OCI-LY7 (cell line): Measurements from ENCODE around the gene PGC. TPM values are rescaled to one million over a fixed set of nuclear protein-coding genes. Genes with fewer than 3 reads are reported as not detected.

Experiments
- BruUV-seq: library from RNA; stranded (reverse); fragments of 400-500 nt; replicated peaks from 2 replicates; lab custom pipeline; 2021; lab: Mats Ljungman, UMichigan
- CTCF ChIA-PET: fragments of 300-600 bp; sonication (Branson Sonifier 250); formaldehyde crosslinking; loops from one replicate; lab custom pipeline; 2022; ENCODE audit warnings: antibody characterized with exemption; ENCODE audit not compliant: unreplicated experiment; lab: Charles Lee
- POLR2A ChIA-PET: fragments of 300-600 bp; sonication (Branson Sonifier 250); formaldehyde crosslinking; loops from one replicate; lab custom pipeline; 2022; ENCODE audit warnings: antibody characterized with exemption; lab: Charles Lee
- DNase-seq: peaks from one replicate; pipeline ENCODE4 v3.0.0-alpha.2; 2015; ENCODE audit warnings: low spot score
- H2AFZ ChIP-seq: fragments of 200-600 bp; sonication (generic), shearing (Covaris generic); 2 replicates; pipeline ENCODE4 v1.6.1; 2014; ENCODE audit warnings: mild to moderate bottlenecking, antibody characterized with exemption, low read length, moderate library complexity
- H3K27ac ChIP-seq: fragments of 200-600 bp; sonication (generic); 2 replicates; pipeline ENCODE4 v1.5.1; 2014; ENCODE audit warnings: mixed run types, low read depth, mild to moderate bottlenecking, moderate library complexity, low read length, inconsistent platforms; ENCODE audit not compliant: poor library complexity, severe bottlenecking
- H3K36me3 ChIP-seq: fragments of 200-600 bp; sonication (generic); 2 replicates; pipeline ENCODE4 v1.6.1; 2014; ENCODE audit warnings: mild to moderate bottlenecking, antibody characterized with exemption, low read length, moderate library complexity, mixed read lengths; ENCODE audit not compliant: insufficient read depth
- H3K4me1 ChIP-seq: fragments of 200-600 bp; sonication (generic); 2 replicates; pipeline ENCODE4 v1.5.1; 2014; ENCODE audit warnings: mild to moderate bottlenecking, low read length; ENCODE audit not compliant: insufficient read depth, poor library complexity, severe bottlenecking
- H3K4me2 ChIP-seq: fragments of 200-600 bp; sonication (generic); 2 replicates; pipeline ENCODE4 v1.6.1; 2014; ENCODE audit warnings: mild to moderate bottlenecking, low read length
- H3K4me3 ChIP-seq: fragments of 200-600 bp; sonication (generic); 2 replicates; pipeline ENCODE4 v1.5.1; 2014; ENCODE audit warnings: mild to moderate bottlenecking, low read depth, low read length; ENCODE audit not compliant: poor library complexity, severe bottlenecking
- H3K79me2 ChIP-seq: fragments of 200-600 bp; sonication (generic); 2 replicates; pipeline ENCODE4 v1.6.1; 2016; ENCODE audit warnings: low read depth, mild to moderate bottlenecking, low read length, moderate library complexity, mixed read lengths; ENCODE audit not compliant: insufficient read depth
- H3K9me2 ChIP-seq: fragments of 200-600 bp; sonication (generic); 2 replicates; pipeline ENCODE4 v1.6.1; 2016; ENCODE audit warnings: mild to moderate bottlenecking, low read length, mixed read lengths; ENCODE audit not compliant: insufficient read depth
- H3K9me3 ChIP-seq: fragments of 200-600 bp; sonication (generic); 2 replicates; pipeline ENCODE4 v1.6.1; 2014; ENCODE audit warnings: mild to moderate bottlenecking, mixed run types, low read length, mixed read lengths
- H4K20me1 ChIP-seq: fragments of 200-600 bp; sonication (generic); 2 replicates; pipeline ENCODE4 v1.6.1; 2014; ENCODE audit warnings: mild to moderate bottlenecking, antibody characterized with exemption, low read length, moderate library complexity, mixed read lengths; ENCODE audit not compliant: insufficient read depth
- CTCF ChIP-seq: fragments of 200-600 bp; sonication (generic); conservative IDR thresholded peaks from 2 replicates; pipeline ENCODE4 v1.5.1; 2014; ENCODE audit warnings: mild to moderate bottlenecking, antibody characterized with exemption, low read length, moderate library complexity, mixed read lengths
- EZH2phosphoT487 ChIP-seq: fragments of 200-600 bp; sonication (generic); IDR thresholded peaks from 2 replicates; pipeline ENCODE4 v1.6.1; 2018; ENCODE audit warnings: low read depth, borderline replicate concordance, mild to moderate bottlenecking, mixed run types, antibody characterized with exemption, low read length, moderate library complexity, mixed read lengths
- intact Hi-C: fragments of 100-400 bp; cut with micrococcal nuclease; formaldehyde crosslinking; loops from one replicate; pipeline ENCODE4 v1.10.0; 2022; ENCODE audit not compliant: unreplicated experiment
- total RNA-seq, 2 experiments: library from RNA; depleted of rRNA in 1 of 2; stranded (reverse); fragments of >200 nt in 1 of 2; shearing (Covaris generic) in 1 of 2; gene quantifications; 2 replicates each; pipeline ENCODE4 v1.2.3, GENCODE V29; 2014 to 2022

Gene PGC
- total RNA-seq, 2 experiments from 2014 or later, result not detected

GRCh38 chr6:41721414-41721813, 25.8 kb downstream of the PGC start:
- DNase-seq, result no peak
- intact Hi-C loops, result loop anchor here (10.0 kb wide), 1 partner anchor 1023 kb away; the partner anchor contains the start of gene TBCC

GRCh38 chr6:41720783-41721182, 26.4 kb downstream of the PGC start:
- CTCF ChIA-PET, result no interaction called here

More at GRCh38 chr6:41721414-41721813, 25.8 kb downstream of the PGC start:
- ChIA-PET CTCF (interaction anchor here (1.8 kb wide), 1 partner anchor 13 kb away, joined by 6 read pairs; no protein-coding TSS in a partner anchor), POLR2A (interaction anchor here (3.0 to 3.4 kb wide), 3 partner anchors 12 to 16 kb away, joined by 16 to 42 read pairs (median 31); no protein-coding TSS in a partner anchor)
- no peaks in the 10 kb centered on the region for H3K36me3 ChIP-seq
- H3K4me3 ChIP-seq, result peak overlapping the region; percentile 32
- no TSS peak for BruUV-seq
- H4K20me1 ChIP-seq, result no peaks in the 10 kb centered on the region; the same call in 1 of the 2 replicates
- H3K27ac ChIP-seq, result peak overlapping the region; percentile 12
- H2AFZ ChIP-seq, result no peak overlapping the region
- no peaks in the 10 kb centered on the region for H3K9me3 ChIP-seq
- no peaks in the 10 kb centered on the region for H3K9me2 ChIP-seq
- H3K4me1 ChIP-seq, result peaks cover 98% of the 10 kb centered on the region
- TF ChIP-seq CTCF (no peak), EZH2phosphoT487 (no peak)
- peak overlapping the region; percentile 58 for H3K4me2 ChIP-seq
- H3K79me2 ChIP-seq, result peaks cover 98% of the 10 kb centered on the region

GRCh38 chr6:41720262-41720620, 27.0 kb downstream of the PGC start:
- intact Hi-C loops, result loop anchor here (10.0 kb wide), 1 partner anchor 1025 kb away; the partner anchor contains the start of gene TBCC
- Histone ChIP-seq H3K36me3 (no peaks in the 10 kb centered on the region), H2AFZ (no peak overlapping the region), H3K4me3 (peak overlapping the region; percentile 32), H3K9me2 (no peaks in the 10 kb centered on the region), H3K4me1 (peaks cover 97% of the 10 kb centered on the region), H4K20me1 (no peaks in the 10 kb centered on the region; the same call in 1 of the 2 replicates), H3K4me2 (peak overlapping the region; percentile 58), H3K79me2 (peaks cover 96% of the 10 kb centered on the region), H3K27ac (peak overlapping the region; percentile 32), H3K9me3 (no peaks in the 10 kb centered on the region)
- CTCF ChIA-PET, result interaction anchor here (2.2 kb wide), 1 partner anchor 12 kb away, joined by 9 read pairs; no protein-coding TSS in a partner anchor
- no TSS peak for BruUV-seq
- POLR2A ChIA-PET, result interaction anchor here (1.0 to 6.5 kb wide), 3 partner anchors 11 to 14 kb away, joined by 5 to 65 read pairs (median 19); no protein-coding TSS in a partner anchor
- DNase-seq, result no peak
- TF ChIP-seq EZH2phosphoT487, result no peak
- TF ChIP-seq CTCF, result no peak

More at GRCh38 chr6:41720783-41721182, 26.4 kb downstream of the PGC start:
- Histone ChIP-seq H3K4me3 (peak overlapping the region; percentile 32), H3K36me3 (no peaks in the 10 kb centered on the region), H3K9me2 (no peaks in the 10 kb centered on the region), H3K4me1 (peaks cover 99% of the 10 kb centered on the region), H3K27ac (no peak overlapping the region), H3K4me2 (peak overlapping the region; percentile 58), H3K79me2 (peaks cover 98% of the 10 kb centered on the region), H4K20me1 (no peaks in the 10 kb centered on the region; the same call in 1 of the 2 replicates), H2AFZ (no peak overlapping the region), H3K9me3 (no peaks in the 10 kb centered on the region)
- intact Hi-C loops, result loop anchor here (10.0 kb wide), 1 partner anchor 1024 kb away; the partner anchor contains the start of gene TBCC
- no peak for TF ChIP-seq EZH2phosphoT487
- POLR2A ChIA-PET, result interaction anchor here (6.5 kb wide), 1 partner anchor 15 kb away, joined by 65 read pairs; no protein-coding TSS in a partner anchor
- DNase-seq, result no peak
- BruUV-seq, result no TSS peak
